Gastroesophageal sphincter (tissue), 3 donors: ENCODE results near the gene COQ8B.

ENCODE experiments used
- EP300 ChIP-seq: sonication (generic); formaldehyde crosslinking; IDR thresholded peaks from one replicate; pipeline ENCODE4 v1.6.1; 2017; ENCODE audit warnings: antibody characterized with exemption, mild to moderate bottlenecking
- POLR2A ChIP-seq, 2 donors: fragments of 450-650 bp; IDR thresholded peaks; one replicate each; pipeline ENCODE4 v1.6.1; 2017; ENCODE audit warnings: antibody characterized with exemption in 2 of 2, mild to moderate bottlenecking in 2 of 2, moderate library complexity in 1 of 2
- POLR2AphosphoS5 ChIP-seq: sonication (generic); formaldehyde crosslinking; IDR thresholded peaks from one replicate; pipeline ENCODE4 v1.6.1; 2017; ENCODE audit warnings: antibody characterized with exemption
- TF ChIP-seq, protein P1 (sequence below), 4 experiments: fragments of 200-600 bp in 2 of 4; fragments of 450-650 bp in 2 of 4; sonication (generic) in 1 of 4; IDR thresholded peaks; one replicate each; pipeline ENCODE4 v1.5.1; 2017 to 2019; ENCODE audit warnings: antibody characterized with exemption in 4 of 4, mild to moderate bottlenecking in 2 of 4, moderate library complexity in 2 of 4

DNA sequence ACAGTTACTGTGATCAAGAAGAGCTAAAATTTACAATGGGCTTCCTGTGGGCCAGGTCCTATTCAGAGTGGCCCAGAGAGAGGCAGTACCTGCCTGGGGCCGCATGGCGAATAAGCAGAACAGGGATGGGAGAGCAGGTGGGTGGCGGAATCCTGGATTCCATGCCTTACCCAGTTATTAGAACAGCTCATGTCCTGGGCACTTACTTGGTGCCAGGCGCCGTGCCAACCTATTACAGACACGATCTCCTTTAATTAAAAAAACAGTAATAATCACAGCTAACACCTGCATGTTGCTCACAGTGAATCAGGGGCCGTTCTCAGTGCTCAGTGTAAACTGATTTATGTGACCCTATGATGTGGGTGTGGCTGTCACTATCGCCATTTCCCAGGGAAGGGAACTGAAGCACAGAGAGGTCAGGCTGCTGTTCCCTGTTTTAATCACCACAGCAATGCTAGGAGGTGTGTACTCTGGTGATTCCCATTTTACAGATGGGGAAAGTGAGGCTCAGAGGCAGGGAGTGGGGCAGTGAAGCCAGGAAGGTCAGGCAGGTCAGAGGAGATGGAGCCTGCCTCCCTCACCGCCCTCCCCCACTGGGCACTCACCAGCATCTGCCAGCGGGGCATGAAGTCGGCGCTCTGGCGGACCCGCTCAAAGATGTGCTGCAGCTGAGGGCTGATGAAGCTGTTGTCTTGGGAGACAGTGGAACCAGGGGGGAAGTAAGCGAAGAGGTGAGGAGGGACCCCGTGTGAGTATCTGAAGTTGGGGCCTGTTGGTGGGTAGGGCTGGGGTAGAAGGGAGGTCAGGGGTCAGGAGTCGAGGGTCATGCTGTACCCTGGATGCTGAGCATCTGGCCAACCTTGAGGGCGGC, 12.0 kb downstream of the COQ8B start:
- TF ChIP-seq POLR2AphosphoS5 (no peak), POLR2A (IDR thresholded peaks at IDR 0.05) (no peak), EP300 (no peak)
- TF ChIP-seq, protein P1, sequence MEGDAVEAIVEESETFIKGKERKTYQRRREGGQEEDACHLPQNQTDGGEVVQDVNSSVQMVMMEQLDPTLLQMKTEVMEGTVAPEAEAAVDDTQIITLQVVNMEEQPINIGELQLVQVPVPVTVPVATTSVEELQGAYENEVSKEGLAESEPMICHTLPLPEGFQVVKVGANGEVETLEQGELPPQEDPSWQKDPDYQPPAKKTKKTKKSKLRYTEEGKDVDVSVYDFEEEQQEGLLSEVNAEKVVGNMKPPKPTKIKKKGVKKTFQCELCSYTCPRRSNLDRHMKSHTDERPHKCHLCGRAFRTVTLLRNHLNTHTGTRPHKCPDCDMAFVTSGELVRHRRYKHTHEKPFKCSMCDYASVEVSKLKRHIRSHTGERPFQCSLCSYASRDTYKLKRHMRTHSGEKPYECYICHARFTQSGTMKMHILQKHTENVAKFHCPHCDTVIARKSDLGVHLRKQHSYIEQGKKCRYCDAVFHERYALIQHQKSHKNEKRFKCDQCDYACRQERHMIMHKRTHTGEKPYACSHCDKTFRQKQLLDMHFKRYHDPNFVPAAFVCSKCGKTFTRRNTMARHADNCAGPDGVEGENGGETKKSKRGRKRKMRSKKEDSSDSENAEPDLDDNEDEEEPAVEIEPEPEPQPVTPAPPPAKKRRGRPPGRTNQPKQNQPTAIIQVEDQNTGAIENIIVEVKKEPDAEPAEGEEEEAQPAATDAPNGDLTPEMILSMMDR (IDR thresholded peaks at IDR 0.05), result no peak
